ENCODE results near the gene RALGAPA2.
"Not testable (repeated sequence)": the region's sequence is repeated elsewhere in the genome, so short reads cannot be mapped to it uniquely, and the experiment has no call there.

DNA sequence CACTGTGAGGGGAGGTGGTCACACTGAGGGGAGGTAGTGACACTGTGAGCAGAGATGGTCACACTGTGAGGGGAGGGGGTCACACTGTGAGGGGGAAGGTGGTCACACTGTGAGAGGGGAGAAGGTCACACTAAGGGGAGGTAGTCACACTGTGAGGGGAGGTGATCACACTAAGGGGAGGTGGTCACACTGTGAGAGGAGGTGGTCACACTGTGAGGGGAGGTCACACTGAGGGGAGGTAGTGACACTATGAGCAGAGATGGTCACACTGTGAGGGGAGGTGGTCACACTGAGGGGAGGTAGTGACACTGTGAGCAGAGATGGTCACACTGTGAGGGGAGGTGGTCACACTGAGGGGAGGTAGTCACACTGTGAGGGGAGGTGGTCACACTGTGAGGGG lies 356.9 kb downstream of the RALGAPA2 start:
- not testable (repeated sequence) for TF ChIP-seq POLR2A, POLR2AphosphoS5 (IDR thresholded peaks at IDR 0.05)

Measured in breast epithelium (tissue), 3 donors.